Upper lobe of right lung (tissue), 1 donor: ENCODE data around the gene ARL11. TPM values are rescaled to one million over a fixed set of nuclear protein-coding genes. Genes with fewer than 3 reads are reported as not detected.

Experiments
- ATAC-seq: fragments of 200-7000 bp; cut with Tn5 transposase; one replicate; pipeline ENCODE4 v1.9.1; 2020; ENCODE audit warnings: mild to moderate bottlenecking, moderate library complexity
- DNase-seq: peaks from one replicate; pipeline ENCODE4 v3.0.0-alpha.2; 2020
- H3K27ac ChIP-seq: fragments of 200-600 bp; one replicate; pipeline ENCODE4 v1.8.0; 2022
- H3K27me3 ChIP-seq: fragments of 200-600 bp; one replicate; pipeline ENCODE4 v1.8.0; 2022; ENCODE audit warnings: mild to moderate bottlenecking
- H3K36me3 ChIP-seq: fragments of 200-600 bp; one replicate; pipeline ENCODE4 v1.8.0; 2022
- H3K4me1 ChIP-seq: fragments of 200-600 bp; one replicate; pipeline ENCODE4 v1.8.0; 2022
- H3K4me3 ChIP-seq: fragments of 200-600 bp; one replicate; pipeline ENCODE4 v1.8.0; 2022; ENCODE audit warnings: mild to moderate bottlenecking
- H3K9me3 ChIP-seq: fragments of 200-600 bp; one replicate; pipeline ENCODE4 v1.8.0; 2022
- intact Hi-C: fragments of 100-400 bp; cut with DNase I; formaldehyde crosslinking; loops from one replicate; pipeline ENCODE4 v1.11.0; 2022
- long read RNA-seq: library from polyadenylated mRNA; unstranded; transcript quantifications from one replicate; pipeline ENCODE4 v2.0.0, GENCODE V29; 2021
- total RNA-seq: library from RNA; stranded (reverse); fragmentation: NEBNext Ultra II Directional; extraction: Animal tissue kit (Norgen Biotek cat#: 25700); gene quantifications from one replicate; pipeline ENCODE4 v1.2.1, GENCODE V29; 2021
- TF ChIP-seq, protein P1 (sequence below): fragments of 200-600 bp; IDR thresholded peaks from one replicate; pipeline ENCODE4 v1.8.0; 2022; ENCODE audit warnings: antibody characterized with exemption
- donor health status: DM: no; HTN: yes; CAD: no; lungs with severe emphysema.

Gene ARL11
- total RNA-seq = 4.4 TPM
- long read RNA-seq, transcript ARL11-201 (2 exons, 3,760 nt) = major isoform, 31 of 37 reads
- long read RNA-seq, partial matches to known transcripts = 2 of 37 reads
- long read RNA-seq, other reads (novel, unspliced or antisense) = 4 of 37 reads

- DNase-seq (peak; percentile 85), ATAC-seq (peak; percentile 89)
- Histone ChIP-seq H3K27me3 (no peaks in the 10 kb centered on the region), H3K9me3 (no peaks in the 10 kb centered on the region), H3K27ac (peak within 1 kb of the TSS; percentile 47), H3K36me3 (no peaks in the 10 kb centered on the region), H3K4me1 (peaks cover 17% of the 10 kb centered on the region), H3K4me3 (peak within 1 kb of the TSS; percentile 43)
- intact Hi-C loops = no loop called here
- TF ChIP-seq, protein P1, sequence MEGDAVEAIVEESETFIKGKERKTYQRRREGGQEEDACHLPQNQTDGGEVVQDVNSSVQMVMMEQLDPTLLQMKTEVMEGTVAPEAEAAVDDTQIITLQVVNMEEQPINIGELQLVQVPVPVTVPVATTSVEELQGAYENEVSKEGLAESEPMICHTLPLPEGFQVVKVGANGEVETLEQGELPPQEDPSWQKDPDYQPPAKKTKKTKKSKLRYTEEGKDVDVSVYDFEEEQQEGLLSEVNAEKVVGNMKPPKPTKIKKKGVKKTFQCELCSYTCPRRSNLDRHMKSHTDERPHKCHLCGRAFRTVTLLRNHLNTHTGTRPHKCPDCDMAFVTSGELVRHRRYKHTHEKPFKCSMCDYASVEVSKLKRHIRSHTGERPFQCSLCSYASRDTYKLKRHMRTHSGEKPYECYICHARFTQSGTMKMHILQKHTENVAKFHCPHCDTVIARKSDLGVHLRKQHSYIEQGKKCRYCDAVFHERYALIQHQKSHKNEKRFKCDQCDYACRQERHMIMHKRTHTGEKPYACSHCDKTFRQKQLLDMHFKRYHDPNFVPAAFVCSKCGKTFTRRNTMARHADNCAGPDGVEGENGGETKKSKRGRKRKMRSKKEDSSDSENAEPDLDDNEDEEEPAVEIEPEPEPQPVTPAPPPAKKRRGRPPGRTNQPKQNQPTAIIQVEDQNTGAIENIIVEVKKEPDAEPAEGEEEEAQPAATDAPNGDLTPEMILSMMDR = no peak
These were observed at the start of gene ARL11 for GRCh38 chr13:49627831-49628652. Gene ARL11, plus strand, starts transcription at chr13:49628507. Its CDS starts 1,941 bp downstream, at chr13:49630448.

DNA sequence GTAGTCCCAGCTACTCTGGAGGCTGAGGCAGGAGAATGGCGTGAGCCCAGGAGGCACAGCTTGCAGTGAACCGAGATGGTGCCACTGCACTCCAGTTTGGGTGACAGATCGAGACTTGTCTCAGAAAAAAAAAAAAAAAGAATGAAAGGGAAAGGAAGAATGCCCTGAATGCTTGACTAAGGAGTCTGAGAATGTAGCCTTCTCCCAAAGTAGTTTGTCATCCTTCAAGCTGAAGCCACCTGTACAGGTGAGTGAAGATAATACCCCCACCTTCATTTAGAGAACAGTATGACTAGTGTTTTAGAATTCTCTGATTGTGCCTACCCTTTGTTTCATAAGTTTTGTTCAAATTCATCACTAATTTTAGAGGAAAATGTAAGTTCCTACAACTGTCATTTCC lies 48.8 kb upstream of the ARL11 start:
- no peak overlapping the region for H3K27ac ChIP-seq
- H3K27me3 ChIP-seq = no peaks in the 10 kb centered on the region
- H3K36me3 ChIP-seq = peaks cover 11% of the 10 kb centered on the region
- no peak overlapping the region for H3K4me3 ChIP-seq
- H3K9me3 ChIP-seq = no peaks in the 10 kb centered on the region
- TF ChIP-seq, protein P1 = no peak
- intact Hi-C loops = no loop called here
- H3K4me1 ChIP-seq = peaks cover 11% of the 10 kb centered on the region
- DNase-seq (no peak), ATAC-seq (no peak)

DNA sequence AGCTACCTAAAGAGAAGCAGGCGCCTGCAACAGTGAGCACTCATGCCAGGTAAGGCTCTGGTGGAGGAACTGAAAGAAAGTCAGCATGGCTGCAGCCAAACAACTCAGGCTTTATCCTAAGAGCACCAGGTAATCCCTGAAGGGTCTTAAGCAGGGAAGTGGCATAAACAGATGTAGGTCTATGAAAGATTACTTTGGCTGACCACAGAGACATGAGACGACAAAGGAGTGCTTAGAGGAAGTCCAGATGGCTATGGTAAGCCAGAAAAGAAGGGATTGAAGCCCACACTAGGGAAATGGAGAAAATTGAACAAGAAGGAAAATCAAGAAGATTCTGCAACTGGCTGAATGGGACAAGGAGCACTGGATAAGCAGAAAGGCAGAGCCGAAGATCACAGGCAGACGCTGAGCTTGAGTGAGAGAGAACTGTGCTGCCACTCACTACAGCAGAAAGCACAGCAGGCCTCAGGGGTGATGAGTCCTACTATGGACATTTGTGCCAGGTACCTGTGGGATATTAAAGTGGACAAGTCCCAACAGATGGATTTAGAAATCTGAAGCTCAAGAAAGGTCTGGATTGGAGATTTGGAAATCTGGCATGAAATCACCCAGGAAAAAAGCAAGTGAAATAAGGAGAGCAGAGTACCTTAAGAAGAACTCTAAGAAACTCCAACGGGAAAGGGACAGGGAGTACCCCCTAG lies 47.2 kb upstream of the ARL11 start:
- TF ChIP-seq, protein P1 = no peak
- DNase-seq (no peak), ATAC-seq (no peak)
- no peak overlapping the region for H3K4me3 ChIP-seq
- intact Hi-C loops = no loop called here
- H3K4me1 ChIP-seq = peaks cover 12% of the 10 kb centered on the region
- H3K27ac ChIP-seq = no peak overlapping the region
- peaks cover 11% of the 10 kb centered on the region for H3K36me3 ChIP-seq
- no peaks in the 10 kb centered on the region for H3K27me3 ChIP-seq
- no peaks in the 10 kb centered on the region for H3K9me3 ChIP-seq

DNA sequence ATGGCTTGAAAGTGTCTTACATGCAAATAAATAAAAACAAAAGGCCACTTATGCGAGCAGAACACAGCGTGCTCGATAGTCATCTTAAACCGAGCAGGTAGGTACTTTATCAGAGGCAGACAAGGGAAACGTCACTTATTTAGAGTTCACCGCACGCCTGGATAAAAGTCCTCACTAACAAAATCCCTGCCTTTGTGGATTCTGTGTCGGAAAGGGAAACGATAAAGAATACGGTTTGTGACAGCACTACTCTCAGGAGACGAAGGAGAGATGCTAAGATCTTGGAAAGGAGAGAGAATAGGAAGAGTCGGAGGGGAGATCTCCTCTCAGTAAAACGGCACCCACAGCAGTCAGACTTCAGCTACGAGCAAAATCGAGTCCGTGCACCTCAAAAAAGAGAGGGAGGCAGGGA lies 43.5 kb upstream of the ARL11 start:
- intact Hi-C loops = no loop called here
- Histone ChIP-seq H3K4me3 (peak overlapping the region; percentile 97), H3K4me1 (peaks cover 12% of the 10 kb centered on the region), H3K27ac (peak overlapping the region; percentile 86), H3K36me3 (peaks cover 6% of the 10 kb centered on the region), H3K9me3 (no peaks in the 10 kb centered on the region), H3K27me3 (no peaks in the 10 kb centered on the region)
- ATAC-seq (no peak), DNase-seq (no peak)
- TF ChIP-seq, protein P1 = no peak

DNA sequence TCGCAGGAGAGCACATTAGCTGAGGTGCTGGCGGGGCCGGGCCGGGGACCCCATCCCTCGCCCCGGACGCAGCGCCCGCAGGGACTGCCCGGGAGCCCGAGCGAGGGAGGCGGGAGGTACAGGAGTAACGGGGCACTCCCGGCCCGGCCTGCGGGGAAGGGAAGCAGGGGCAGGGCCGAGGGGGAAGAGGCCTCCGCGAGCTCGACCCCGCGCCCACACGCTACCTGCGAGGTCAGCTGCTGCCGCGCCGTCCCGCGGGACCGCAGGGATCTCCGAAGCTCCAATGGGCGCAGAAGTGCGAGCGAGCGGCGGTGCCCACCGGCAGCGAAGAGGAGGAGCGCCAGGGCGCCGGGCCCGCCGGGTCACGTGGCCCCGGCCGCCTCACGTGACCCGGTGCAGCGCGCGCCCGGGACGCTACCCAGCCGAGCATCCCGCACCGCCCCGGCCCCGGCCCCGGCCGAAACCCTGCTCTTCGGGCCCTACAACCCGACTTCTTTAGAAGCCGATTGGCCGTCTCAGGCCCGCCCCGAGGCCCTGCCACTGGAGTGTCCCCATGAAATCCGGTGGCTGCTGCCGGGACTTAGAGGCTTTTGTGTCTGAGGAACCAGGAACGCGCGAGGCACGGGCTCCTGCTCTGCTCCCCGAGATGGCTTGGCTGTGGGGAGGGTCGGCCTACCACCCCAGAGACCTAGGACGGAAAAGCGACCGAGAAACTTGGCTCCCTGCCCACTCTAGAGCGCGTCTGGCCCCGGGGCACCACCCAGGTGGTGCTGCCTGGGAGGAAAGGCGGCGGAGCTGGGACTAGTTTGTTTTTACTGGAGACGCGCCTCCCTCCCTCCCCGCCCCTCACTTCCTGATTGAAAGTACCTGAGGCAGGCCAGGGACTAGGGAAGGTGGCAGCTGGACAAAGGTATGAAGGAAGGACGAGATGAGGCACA lies 42.8 kb upstream of the ARL11 start, which contains the start of gene RCBTB1:
Gene RCBTB1 (minus strand): TSS at position 339 of the 938 bp plus-strand sequence. CDS start 18,279 bp downstream, outside the sequence.
- H3K4me1 ChIP-seq = peaks cover 12% of the 10 kb centered on the region
- H3K27me3 ChIP-seq = no peaks in the 10 kb centered on the region
- H3K9me3 ChIP-seq = no peaks in the 10 kb centered on the region
- intact Hi-C loops = no loop called here
- DNase-seq (peak; percentile 86), ATAC-seq (peak; percentile 98)
- peak within 1 kb of the TSS; percentile 97 for H3K4me3 ChIP-seq
- H3K27ac ChIP-seq = peak within 1 kb of the TSS; percentile 86
- TF ChIP-seq, protein P1 = no peak
- no peaks in the 10 kb centered on the region for H3K36me3 ChIP-seq
